ENCODE data around the gene PCYT1A.

PCYT1A gene

GRCh38 chr3:196237203-196237602 lies 50.3 kb downstream of the PCYT1A start:
- no peak for DNase-seq (ENCODE audit: low read depth in 2 of 2)

GRCh38 chr3:196236223-196236622 lies 51.3 kb downstream of the PCYT1A start:
- DNase-seq (ENCODE audit: low read depth in 2 of 2): no peak

- DNase-seq (ENCODE audit: low read depth in 2 of 2): no peak
Observed at GRCh38 chr3:196235452-196236122, 51.9 kb downstream of the PCYT1A start.

GRCh38 chr3:196232882-196233251 lies 54.7 kb downstream of the PCYT1A start:
- no peak for DNase-seq (ENCODE audit: low read depth in 2 of 2)

GRCh38 chr3:196232154-196232881 lies 55.2 kb downstream of the PCYT1A start:
- DNase-seq (ENCODE audit: low read depth in 2 of 2): no peak

GRCh38 chr3:196227629-196228493 lies 59.7 kb downstream of the PCYT1A start:
- DNase-seq (ENCODE audit: low read depth in 2 of 2): no peak

GRCh38 chr3:196227121-196227561 lies 60.4 kb downstream of the PCYT1A start:
- no peak for DNase-seq (ENCODE audit: low read depth in 2 of 2)

GRCh38 chr3:196225763-196226364 lies 61.7 kb downstream of the PCYT1A start:
- no peak for DNase-seq (ENCODE audit: low read depth in 2 of 2)

- no peak for DNase-seq (ENCODE audit: low read depth in 2 of 2)
Observed at GRCh38 chr3:196225086-196225485, 62.4 kb downstream of the PCYT1A start.

GRCh38 chr3:196222876-196223595 lies 64.5 kb downstream of the PCYT1A start:
- DNase-seq (ENCODE audit: low read depth in 2 of 2): no peak

- no peak for DNase-seq (ENCODE audit: low read depth in 2 of 2)
Observed at GRCh38 chr3:196220991-196221390, 66.5 kb downstream of the PCYT1A start.

- DNase-seq (ENCODE audit: low read depth in 2 of 2): no peak
Observed at GRCh38 chr3:196220587-196220986, 66.9 kb downstream of the PCYT1A start.

GRCh38 chr3:196219970-196220311 lies 67.6 kb downstream of the PCYT1A start:
- no peak for DNase-seq (ENCODE audit: low read depth in 2 of 2)

- peak; percentile 42 to 47 for DNase-seq (ENCODE audit: low read depth in 2 of 2)
Observed at GRCh38 chr3:196219194-196219969, 68.1 kb downstream of the PCYT1A start.

GRCh38 chr3:196218155-196218712 lies 69.3 kb downstream of the PCYT1A start:
- DNase-seq (ENCODE audit: low read depth in 2 of 2): no peak

GRCh38 chr3:196217307-196218154 lies 70.0 kb downstream of the PCYT1A start:
- no peak for DNase-seq (ENCODE audit: low read depth in 2 of 2)

- no peak for DNase-seq (ENCODE audit: low read depth in 2 of 2)
Observed at GRCh38 chr3:196216681-196217211, 70.8 kb downstream of the PCYT1A start.

- DNase-seq (ENCODE audit: low read depth in 2 of 2): no peak
Observed at GRCh38 chr3:196216089-196216564, 71.4 kb downstream of the PCYT1A start, which contains the start of gene SLC51A. Gene SLC51A, plus strand, starts transcription at chr3:196216534. Its CDS starts 179 bp downstream, at chr3:196216713.

GRCh38 chr3:196215493-196216020 lies 72.0 kb downstream of the PCYT1A start:
- DNase-seq (ENCODE audit: low read depth in 2 of 2): no peak

All from stimulated activated CD8-positive, alpha-beta memory T cell treated with anti-CD3 and anti-CD28 coated beads, Interleukin-7, amount 100 ng/mL, for 4 hours (primary cell).